B cell (primary cell): Measurements from ENCODE around the gene ZNF540. TPM values are rescaled to one million over a fixed set of nuclear protein-coding genes. Genes with fewer than 3 reads are reported as not detected.
A peak's percentile ranks its signal among the peaks of the same experiment; 100 is the strongest.
"Not testable (repeated sequence)": the region's sequence is repeated elsewhere in the genome, so short reads cannot be mapped to it uniquely, and the experiment has no call there.

Experiments used
- ATAC-seq: fragments of 200-7000 bp; cut with Tn5 transposase; one replicate; pipeline ENCODE4 v1.10.0; 2021; ENCODE audit warnings: low read depth, mild to moderate bottlenecking, moderate number of reproducible peaks, moderate library complexity
- CTCF ChIA-PET: fragments of 350-600 bp; sonication (Branson Sonifier 250); formaldehyde crosslinking; loops from one replicate; lab custom pipeline; 2021; ENCODE audit warnings: antibody characterized with exemption, inconsistent platforms; lab: Charles Lee
- POLR2A ChIA-PET: fragments of 350-600 bp; sonication (Branson Sonifier 250); formaldehyde crosslinking; loops from one replicate; lab custom pipeline; 2021; ENCODE audit warnings: antibody characterized with exemption; lab: Charles Lee
- DNase-seq: peaks from one replicate; pipeline ENCODE4 v3.0.0; 2013
- H2AFZ ChIP-seq: 2 replicates; pipeline ENCODE4 v1.6.1; 2012; ENCODE audit warnings: mild to moderate bottlenecking, low read depth, low read length; ENCODE audit not compliant: insufficient read depth, poor library complexity, severe bottlenecking
- H3K27ac ChIP-seq, 2 donors: 1 replicate in 1 of 2; 2 replicates in 1 of 2; pipeline ENCODE4 v1.5.1; 2012 to 2013; ENCODE audit warnings: low read length in 2 of 2, mild to moderate bottlenecking in 2 of 2, moderate library complexity in 1 of 2
- H3K27me3 ChIP-seq, 4 experiments: fragments of 200-600 bp in 1 of 4; sonication (generic) in 1 of 4; replicated peaks in 1 of 4; 1 replicate in 2 of 4; 2 replicates in 2 of 4; pipeline versions ENCODE4 v1.6.1 to v1.7.0; 2013 to 2016; ENCODE audit warnings: low read length in 3 of 4, mild to moderate bottlenecking in 2 of 4, mixed read lengths in 1 of 4, moderate library complexity in 1 of 4; ENCODE audit not compliant: insufficient read depth in 4 of 4, control insufficient read depth in 3 of 4; ENCODE audit errors: control extremely low read depth in 1 of 4
- H3K36me3 ChIP-seq, 2 experiments: replicated peaks in 1 of 2; 1 replicate in 1 of 2; 2 replicates in 1 of 2; pipeline versions ENCODE4 v1.6.1 to v1.7.1; 2013; ENCODE audit warnings: low read length in 1 of 2; ENCODE audit not compliant: insufficient read depth in 2 of 2, control insufficient read depth in 1 of 2; ENCODE audit errors: control extremely low read depth in 1 of 2, extremely low read depth in 1 of 2
- H3K4me1 ChIP-seq, 2 donors: fragments of 200-600 bp in 1 of 2; sonication (generic) in 1 of 2; 1 replicate in 1 of 2; 2 replicates in 1 of 2; pipeline versions ENCODE4 v1.5.1 to v1.6.1; 2013 to 2017; ENCODE audit warnings: low read length in 2 of 2; ENCODE audit not compliant: control insufficient read depth in 2 of 2, insufficient read depth in 2 of 2
- H3K4me2 ChIP-seq: replicated peaks from 2 replicates; pipeline ENCODE3; 2012; ENCODE audit warnings: mild to moderate bottlenecking, low read depth, low read length; ENCODE audit not compliant: poor library complexity, severe bottlenecking
- H3K4me3 ChIP-seq, 5 experiments: fragments of 200-600 bp in 1 of 5; sonication (generic) in 1 of 5; 1 replicate in 3 of 5; 2 replicates in 2 of 5; pipeline versions ENCODE4 v1.5.1 to v1.7.0; 2011 to 2016; ENCODE audit warnings: low read length in 4 of 5, mild to moderate bottlenecking in 4 of 5, low read depth in 2 of 5, control low read depth in 1 of 5, moderate library complexity in 1 of 5; ENCODE audit not compliant: insufficient read depth in 1 of 5; ENCODE audit errors: control extremely low read depth in 1 of 5, extremely low read depth in 1 of 5
- H3K79me2 ChIP-seq: fragments of 200-600 bp; sonication (generic); one replicate; pipeline ENCODE4 v1.6.0; 2016; ENCODE audit warnings: low read length; ENCODE audit not compliant: control insufficient read depth, insufficient read depth
- H3K9ac ChIP-seq: fragments of 200-600 bp; sonication (generic); 2 replicates; pipeline ENCODE4 v1.6.1; 2017; ENCODE audit warnings: mild to moderate bottlenecking, low read length, moderate library complexity
- H3K9me3 ChIP-seq, 3 donors: one replicate each; pipeline versions ENCODE4 v1.6.1 to v1.7.1; 2013; ENCODE audit warnings: low read length in 2 of 3; ENCODE audit not compliant: control insufficient read depth in 2 of 3, insufficient read depth in 1 of 3; ENCODE audit errors: control extremely low read depth in 1 of 3
- H4K20me1 ChIP-seq: 2 replicates; pipeline ENCODE4 v1.6.0; 2012; ENCODE audit warnings: mild to moderate bottlenecking, low read length; ENCODE audit not compliant: insufficient read depth, control insufficient read depth, poor library complexity, severe bottlenecking
- H3K27ac Mint-ChIP-seq: one replicate; pipeline ENCODE4 v1.8.0; 2021; ENCODE audit warnings: mixed read lengths
- H3K27me3 Mint-ChIP-seq: one replicate; pipeline ENCODE4 v1.8.0; 2021; ENCODE audit warnings: mixed read lengths
- H3K4me1 Mint-ChIP-seq: one replicate; pipeline ENCODE4 v1.8.0; 2021; ENCODE audit warnings: mixed read lengths
- H3K4me3 Mint-ChIP-seq: one replicate; pipeline ENCODE4 v1.8.0; 2021; ENCODE audit warnings: mixed read lengths
- H3K9me3 Mint-ChIP-seq: one replicate; pipeline ENCODE4 v1.8.0; 2022; ENCODE audit warnings: mixed read lengths; ENCODE audit not compliant: insufficient read depth
- CTCF ChIP-seq: fragments of 200-600 bp; IDR thresholded peaks from one replicate; pipeline ENCODE4 v1.8.0; 2022; ENCODE audit warnings: antibody characterized with exemption, mild to moderate bottlenecking
- EZH2 ChIP-seq: IDR thresholded peaks from 2 replicates; pipeline ENCODE4 v1.6.1; 2012; ENCODE audit warnings: borderline replicate concordance, low read depth, mild to moderate bottlenecking, moderate library complexity, low read length; ENCODE audit not compliant: insufficient read depth, poor library complexity, severe bottlenecking
- WGBS: methylation state at CpG from one replicate; pipeline ENCODE4 v1.1.5; 2013; ENCODE audit warnings: missing lambda C conversion rate; ENCODE audit not compliant: insufficient coverage; 5-methylcytosine and 5-hydroxymethylcytosine counted together
- intact Hi-C: fragments of 100-400 bp; cut with micrococcal nuclease; formaldehyde crosslinking; loops from one replicate; pipeline ENCODE4 v1.10.0; 2022
- polyA plus RNA-seq: library from polyadenylated mRNA; depleted of rRNA; stranded (reverse); fragments of >200 nt; gene quantifications from 2 replicates; pipeline ENCODE4 v1.2.3, GENCODE V29; 2012
- total RNA-seq, 2 donors: library from RNA; stranded (reverse); fragments of 120-200 nt in 1 of 2; gene quantifications; 1 replicate in 1 of 2; 2 replicates in 1 of 2; pipeline versions ENCODE4 v1.2.3 to v1.2.4, GENCODE V29; 2013 to 2022

ZNF540 gene
- total and polyA plus RNA-seq, 2 donors (not counting 1 experiment from before 2014, with no cell fraction given): 2.9 to 10.7 TPM

GRCh38 chr19:37655689-37656371 is 61.2 kb downstream of the ZNF540 start:
- Histone ChIP-seq H3K27me3 (no peaks in the 10 kb centered on the region), H4K20me1 (no peaks in the 10 kb centered on the region), H3K27ac (peak overlapping the region; percentile 91 to 93), H3K36me3 (no peaks in the 10 kb centered on the region), H2AFZ (peak overlapping the region; percentile 97), H3K9me3 (no peaks in the 10 kb centered on the region), H3K4me2 (peak overlapping the region; percentile 89), H3K79me2 (peaks cover 42% of the 10 kb centered on the region), H3K4me3 (peak overlapping the region; percentile 36 to 89 (median 80)), H3K4me1 (peaks cover 15 to 19% of the 10 kb centered on the region in 2 donors), H3K9ac (peak overlapping the region; percentile 92)
- Mint-ChIP-seq H3K27ac (peak overlapping the region; percentile 97), H3K4me1 (peaks cover 30% of the 10 kb centered on the region), H3K27me3 (no peaks in the 10 kb centered on the region), H3K9me3 (peaks cover 2% of the 10 kb centered on the region), H3K4me3 (peak overlapping the region; percentile 98)
- ChIA-PET POLR2A (interaction anchor here (1.2 to 1.4 kb wide), 2 partner anchors 36 to 124 kb away, joined by 4 to 6 read pairs; partner anchors contain the start of gene ZNF573), CTCF (no interaction called here)
- intact Hi-C loops: loop anchor here (1.0 kb wide), 5 partner anchors 36 to 150 kb away; partner anchors contain the start of genes ZNF540, ZNF571, ZNF573 and ZNF607
- ATAC-seq: peak; percentile 69
- WGBS: under 1% methylated on average over 56 of the region's 57 CpGs
- DNase-seq: peak; percentile 89
- TF ChIP-seq EZH2 (no peak), CTCF (no peak)

GRCh38 chr19:37657157-37657556 is 62.5 kb downstream of the ZNF540 start:
- H4K20me1 ChIP-seq, H3K9me3 ChIP-seq, H3K4me3 ChIP-seq, H3K9me3 Mint-ChIP-seq, DNase-seq, H3K4me2 ChIP-seq, H3K27ac ChIP-seq, intact Hi-C loops, H3K9ac ChIP-seq, H3K27me3 Mint-ChIP-seq, ATAC-seq, CTCF ChIA-PET, H3K27ac Mint-ChIP-seq, H3K27me3 ChIP-seq, H3K36me3 ChIP-seq, H2AFZ ChIP-seq: not testable (repeated sequence)
- Mint-ChIP-seq H3K4me3 (peak overlapping the region; percentile 98), H3K4me1 (peaks cover 30% of the 10 kb centered on the region)
- H3K4me1 ChIP-seq: peaks cover 15 to 19% of the 10 kb centered on the region in 2 donors
- POLR2A ChIA-PET: interaction anchor here (0.6 kb wide), 1 partner anchor 190 kb away, joined by 3 read pairs; no protein-coding TSS in a partner anchor
- 100% methylated on average over 3 of the region's 8 CpGs for WGBS
- peaks cover 29% of the 10 kb centered on the region for H3K79me2 ChIP-seq

Other genes with a start within 250 kb of the ZNF540 start
- 9.0 and 11.4 TPM in 2 replicates for gene ZNF527, start 223.8 kb upstream of the ZNF540 start, total RNA-seq
- gene ZNF527, start 223.8 kb upstream of the ZNF540 start, polyA plus RNA-seq: 4.8 and 7.7 TPM in 2 replicates
- gene ZNF569, start 127.4 kb upstream of the ZNF540 start, total RNA-seq: 11.1 and 13.9 TPM in 2 replicates
- gene ZNF569, start 127.4 kb upstream of the ZNF540 start, polyA plus RNA-seq: 3.4 and 3.5 TPM in 2 replicates
- 8.9 TPM in 2 replicates for gene ZNF570, start 125.5 kb upstream of the ZNF540 start, total RNA-seq
- 1.9 and 4.7 TPM in 2 replicates for gene ZNF570, start 125.5 kb upstream of the ZNF540 start, polyA plus RNA-seq
- 12.2 and 12.7 TPM in 2 replicates for gene ZNF793, start 87.9 kb upstream of the ZNF540 start, total RNA-seq
- 3.0 and 4.1 TPM in 2 replicates for gene ZNF793, start 87.9 kb upstream of the ZNF540 start, polyA plus RNA-seq
- 10.0 and 13.1 TPM in 2 replicates for gene ZNF571, start 84 bp upstream of the ZNF540 start, total RNA-seq
- gene ZNF571, start 84 bp upstream of the ZNF540 start, polyA plus RNA-seq: 4.8 and 10.3 TPM in 2 replicates
- gene ZFP30, start 60.6 kb downstream of the ZNF540 start, total RNA-seq: 25.3 and 27.0 TPM in 2 replicates
- 3.2 and 3.6 TPM in 2 replicates for gene ZFP30, start 60.6 kb downstream of the ZNF540 start, polyA plus RNA-seq
- 19.4 and 21.5 TPM in 2 replicates for gene ZNF607, start 124.9 kb downstream of the ZNF540 start, total RNA-seq
- gene ZNF607, start 124.9 kb downstream of the ZNF540 start, polyA plus RNA-seq: 3.5 and 4.4 TPM in 2 replicates
- 28.8 and 31.1 TPM in 2 replicates for gene ZNF573, start 184.7 kb downstream of the ZNF540 start, total RNA-seq
- 2.9 and 5.3 TPM in 2 replicates for gene ZNF573, start 184.7 kb downstream of the ZNF540 start, polyA plus RNA-seq